ENCODE results near the gene MTREX.

DNA sequence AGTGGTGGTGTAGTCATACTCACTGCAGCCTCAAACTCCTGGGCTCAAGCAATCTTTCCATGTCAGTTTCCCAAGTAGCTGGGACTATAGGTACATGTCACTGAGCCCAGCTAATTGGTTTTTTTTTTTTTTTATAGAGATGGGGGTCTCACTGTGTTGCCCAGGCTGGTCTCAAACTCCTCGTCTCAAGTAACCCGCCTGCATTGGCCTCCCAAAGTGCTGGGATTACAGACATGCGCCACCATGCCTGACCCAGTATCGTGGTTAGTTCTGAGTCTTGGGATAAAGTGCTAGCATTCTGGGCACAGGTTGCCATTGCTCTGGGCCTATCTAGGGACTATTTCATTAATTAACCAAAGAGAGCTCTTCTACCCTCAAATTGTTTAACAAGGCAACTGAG, 118.7 kb downstream of the MTREX start:
- TF ChIP-seq, protein P1, sequence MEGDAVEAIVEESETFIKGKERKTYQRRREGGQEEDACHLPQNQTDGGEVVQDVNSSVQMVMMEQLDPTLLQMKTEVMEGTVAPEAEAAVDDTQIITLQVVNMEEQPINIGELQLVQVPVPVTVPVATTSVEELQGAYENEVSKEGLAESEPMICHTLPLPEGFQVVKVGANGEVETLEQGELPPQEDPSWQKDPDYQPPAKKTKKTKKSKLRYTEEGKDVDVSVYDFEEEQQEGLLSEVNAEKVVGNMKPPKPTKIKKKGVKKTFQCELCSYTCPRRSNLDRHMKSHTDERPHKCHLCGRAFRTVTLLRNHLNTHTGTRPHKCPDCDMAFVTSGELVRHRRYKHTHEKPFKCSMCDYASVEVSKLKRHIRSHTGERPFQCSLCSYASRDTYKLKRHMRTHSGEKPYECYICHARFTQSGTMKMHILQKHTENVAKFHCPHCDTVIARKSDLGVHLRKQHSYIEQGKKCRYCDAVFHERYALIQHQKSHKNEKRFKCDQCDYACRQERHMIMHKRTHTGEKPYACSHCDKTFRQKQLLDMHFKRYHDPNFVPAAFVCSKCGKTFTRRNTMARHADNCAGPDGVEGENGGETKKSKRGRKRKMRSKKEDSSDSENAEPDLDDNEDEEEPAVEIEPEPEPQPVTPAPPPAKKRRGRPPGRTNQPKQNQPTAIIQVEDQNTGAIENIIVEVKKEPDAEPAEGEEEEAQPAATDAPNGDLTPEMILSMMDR (IDR thresholded peaks at IDR 0.05): no peak
- no peak for TF ChIP-seq POLR2A (IDR thresholded peaks at IDR 0.05)

All from vagina (tissue), 2 donors.